Activated T-cell treated with anti-CD3 and anti-CD28 coated beads for 24 hours (primary cell): Measurements from ENCODE around the gene MRPS12.
A peak's percentile ranks its signal among the peaks of the same experiment; 100 is the strongest.
"Not testable (repeated sequence)": the region's sequence is repeated elsewhere in the genome, so short reads cannot be mapped to it uniquely, and the experiment has no call there.

ENCODE experiments used
- DNase-seq: peaks from one replicate; pipeline ENCODE4 v3.0.0-alpha.2; 2020; ENCODE audit warnings: low read depth

MRPS12 gene

GRCh38 chr19:38930776-38931520 lies at the start of gene MRPS12:
Gene MRPS12, plus strand, starts transcription at chr19:38930944. Its CDS starts 351 bp downstream, at chr19:38931295.
- peak; percentile 97 for DNase-seq

- DNase-seq, result no peak
Measured at GRCh38 chr19:38883286-38883685, 47.5 kb upstream of the MRPS12 start.

GRCh38 chr19:38884691-38885090 lies 46.1 kb upstream of the MRPS12 start:
- not testable (repeated sequence) for DNase-seq

GRCh38 chr19:38888876-38889275 lies 41.9 kb upstream of the MRPS12 start:
- no peak for DNase-seq

GRCh38 chr19:38889803-38890202 lies 40.9 kb upstream of the MRPS12 start:
- DNase-seq, result no peak

GRCh38 chr19:38890686-38891085 lies 40.1 kb upstream of the MRPS12 start:
- no peak for DNase-seq

- no peak for DNase-seq
Measured at GRCh38 chr19:38891771-38892170, 39.0 kb upstream of the MRPS12 start.

GRCh38 chr19:38892841-38893240 lies 37.9 kb upstream of the MRPS12 start:
- no peak for DNase-seq

GRCh38 chr19:38893341-38893771 lies 37.4 kb upstream of the MRPS12 start:
- no peak for DNase-seq

- DNase-seq, result no peak
Measured at GRCh38 chr19:38894968-38895367, 35.8 kb upstream of the MRPS12 start.

GRCh38 chr19:38898788-38899446 lies 31.8 kb upstream of the MRPS12 start:
- DNase-seq, result no peak

- DNase-seq, result peak; percentile 100
Measured at GRCh38 chr19:38899447-38900201, 31.1 kb upstream of the MRPS12 start, which contains the start of the genes NFKBIB and SIRT2. Gene NFKBIB, plus strand, starts transcription at chr19:38899969. Its CDS starts 64 bp downstream, at chr19:38900033. Gene SIRT2, minus strand, starts transcription at chr19:38899618. Its CDS starts 97 bp downstream, at chr19:38899521.

- DNase-seq, result no peak
Measured at GRCh38 chr19:38900202-38900629, 30.5 kb upstream of the MRPS12 start.

- DNase-seq, result no peak
Measured at GRCh38 chr19:38900743-38901190, 30.0 kb upstream of the MRPS12 start.

- DNase-seq, result no peak
Measured at GRCh38 chr19:38901683-38902082, 29.1 kb upstream of the MRPS12 start.

GRCh38 chr19:38904581-38905539 lies 25.9 kb upstream of the MRPS12 start:
- DNase-seq, result no peak

GRCh38 chr19:38905620-38906019 lies 25.1 kb upstream of the MRPS12 start:
- no peak for DNase-seq

GRCh38 chr19:38907227-38907626 lies 23.5 kb upstream of the MRPS12 start:
- DNase-seq, result no peak

- no peak for DNase-seq
Measured at GRCh38 chr19:38907670-38908069, 23.1 kb upstream of the MRPS12 start.

GRCh38 chr19:38908911-38909310 lies 21.8 kb upstream of the MRPS12 start:
- DNase-seq, result no peak

GRCh38 chr19:38910488-38910887 lies 20.3 kb upstream of the MRPS12 start:
- DNase-seq, result no peak
